Ishikawa (cell line): ENCODE results near the gene TMEM54.
A peak's percentile ranks its signal among the peaks of the same experiment; 100 is the strongest.

Source experiments
- CEBPB ChIP-seq: IDR thresholded peaks from 2 replicates; pipeline ENCODE4 v1.6.1; 2012
- CREB1 ChIP-seq: IDR thresholded peaks from 2 replicates; pipeline ENCODE4 v1.6.1; 2012; ENCODE audit warnings: low read depth
- EGR1 ChIP-seq: IDR thresholded peaks from 2 replicates; pipeline ENCODE4 v1.6.1; 2012
- EP300 ChIP-seq: IDR thresholded peaks from 2 replicates; pipeline ENCODE4 v1.6.1; 2012; ENCODE audit warnings: borderline replicate concordance
- FOXM1 ChIP-seq: IDR thresholded peaks from 2 replicates; pipeline ENCODE4 v1.6.1; 2012; ENCODE audit warnings: low read depth, borderline replicate concordance
- NFIC ChIP-seq: IDR thresholded peaks from 2 replicates; pipeline ENCODE4 v1.6.1; 2012
- RAD21 ChIP-seq: IDR thresholded peaks from 2 replicates; pipeline ENCODE4 v1.6.1; 2012; ENCODE audit warnings: low read depth
- TAF1 ChIP-seq: IDR thresholded peaks from 2 replicates; pipeline ENCODE4 v1.6.1; 2012; ENCODE audit warnings: low read depth, mild to moderate bottlenecking
- TCF12 ChIP-seq: IDR thresholded peaks from 2 replicates; pipeline ENCODE4 v1.6.1; 2012; ENCODE audit warnings: low read depth
- TEAD4 ChIP-seq: IDR thresholded peaks from 2 replicates; pipeline ENCODE4 v1.6.1; 2012
- YY1 ChIP-seq: IDR thresholded peaks from 2 replicates; pipeline ENCODE4 v1.6.1; 2012; ENCODE audit warnings: low read depth
- ZBTB7A ChIP-seq: IDR thresholded peaks from 2 replicates; pipeline ENCODE4 v1.6.1; 2012; ENCODE audit warnings: low read depth
- TF ChIP-seq, protein P1 (sequence below): IDR thresholded peaks from 2 replicates; pipeline ENCODE4 v1.6.1; 2012
- TF ChIP-seq, protein P2 (sequence below): IDR thresholded peaks from 2 replicates; pipeline ENCODE4 v1.6.1; 2012; ENCODE audit warnings: low read depth, mild to moderate bottlenecking
- TF ChIP-seq, protein P3 (sequence below): IDR thresholded peaks from 2 replicates; pipeline ENCODE4 v1.6.1; 2012

The TMEM54 gene

GRCh38 chr1:32888677-32889420, 12.3 kb downstream of the TMEM54 start:
- no peak for TF ChIP-seq ZBTB7A

DNA sequence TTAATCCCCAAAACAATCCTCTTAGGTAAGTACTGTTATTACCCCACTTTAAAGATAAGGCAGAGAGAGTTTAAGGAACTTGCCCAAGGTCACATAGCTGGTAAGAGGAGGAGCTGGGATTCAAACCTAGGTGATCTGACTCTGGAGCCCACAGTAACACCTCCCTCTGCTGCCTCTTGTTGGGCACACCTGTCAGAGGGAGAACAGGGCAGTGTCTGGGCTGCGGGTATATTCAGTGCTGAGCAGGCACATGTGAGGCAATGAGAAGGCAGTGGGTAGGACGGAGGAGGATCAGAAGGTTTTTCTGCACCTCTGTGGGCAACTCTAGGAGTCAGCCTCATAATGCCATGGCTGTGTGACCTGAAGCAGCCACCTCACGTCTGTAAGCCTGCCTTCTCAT, 13.1 kb downstream of the TMEM54 start:
- no peak for TF ChIP-seq CREB1
- TF ChIP-seq ZBTB7A, result no peak
- TF ChIP-seq TCF12, result no peak
- TF ChIP-seq FOXM1, result no peak
- TF ChIP-seq TEAD4, result no peak

GRCh38 chr1:32887623-32888022, 13.6 kb downstream of the TMEM54 start:
- TF ChIP-seq TEAD4 (no peak), RAD21 (no peak), FOXM1 (no peak), NFIC (no peak), CEBPB (no peak), TCF12 (no peak), EGR1 (no peak), CREB1 (no peak), ZBTB7A (no peak), TAF1 (no peak)
- TF ChIP-seq, protein P1, sequence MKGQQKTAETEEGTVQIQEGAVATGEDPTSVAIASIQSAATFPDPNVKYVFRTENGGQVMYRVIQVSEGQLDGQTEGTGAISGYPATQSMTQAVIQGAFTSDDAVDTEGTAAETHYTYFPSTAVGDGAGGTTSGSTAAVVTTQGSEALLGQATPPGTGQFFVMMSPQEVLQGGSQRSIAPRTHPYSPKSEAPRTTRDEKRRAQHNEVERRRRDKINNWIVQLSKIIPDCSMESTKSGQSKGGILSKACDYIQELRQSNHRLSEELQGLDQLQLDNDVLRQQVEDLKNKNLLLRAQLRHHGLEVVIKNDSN, result no peak
- TF ChIP-seq, protein P2, sequence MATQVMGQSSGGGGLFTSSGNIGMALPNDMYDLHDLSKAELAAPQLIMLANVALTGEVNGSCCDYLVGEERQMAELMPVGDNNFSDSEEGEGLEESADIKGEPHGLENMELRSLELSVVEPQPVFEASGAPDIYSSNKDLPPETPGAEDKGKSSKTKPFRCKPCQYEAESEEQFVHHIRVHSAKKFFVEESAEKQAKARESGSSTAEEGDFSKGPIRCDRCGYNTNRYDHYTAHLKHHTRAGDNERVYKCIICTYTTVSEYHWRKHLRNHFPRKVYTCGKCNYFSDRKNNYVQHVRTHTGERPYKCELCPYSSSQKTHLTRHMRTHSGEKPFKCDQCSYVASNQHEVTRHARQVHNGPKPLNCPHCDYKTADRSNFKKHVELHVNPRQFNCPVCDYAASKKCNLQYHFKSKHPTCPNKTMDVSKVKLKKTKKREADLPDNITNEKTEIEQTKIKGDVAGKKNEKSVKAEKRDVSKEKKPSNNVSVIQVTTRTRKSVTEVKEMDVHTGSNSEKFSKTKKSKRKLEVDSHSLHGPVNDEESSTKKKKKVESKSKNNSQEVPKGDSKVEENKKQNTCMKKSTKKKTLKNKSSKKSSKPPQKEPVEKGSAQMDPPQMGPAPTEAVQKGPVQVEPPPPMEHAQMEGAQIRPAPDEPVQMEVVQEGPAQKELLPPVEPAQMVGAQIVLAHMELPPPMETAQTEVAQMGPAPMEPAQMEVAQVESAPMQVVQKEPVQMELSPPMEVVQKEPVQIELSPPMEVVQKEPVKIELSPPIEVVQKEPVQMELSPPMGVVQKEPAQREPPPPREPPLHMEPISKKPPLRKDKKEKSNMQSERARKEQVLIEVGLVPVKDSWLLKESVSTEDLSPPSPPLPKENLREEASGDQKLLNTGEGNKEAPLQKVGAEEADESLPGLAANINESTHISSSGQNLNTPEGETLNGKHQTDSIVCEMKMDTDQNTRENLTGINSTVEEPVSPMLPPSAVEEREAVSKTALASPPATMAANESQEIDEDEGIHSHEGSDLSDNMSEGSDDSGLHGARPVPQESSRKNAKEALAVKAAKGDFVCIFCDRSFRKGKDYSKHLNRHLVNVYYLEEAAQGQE, result no peak
- TF ChIP-seq, protein P3, sequence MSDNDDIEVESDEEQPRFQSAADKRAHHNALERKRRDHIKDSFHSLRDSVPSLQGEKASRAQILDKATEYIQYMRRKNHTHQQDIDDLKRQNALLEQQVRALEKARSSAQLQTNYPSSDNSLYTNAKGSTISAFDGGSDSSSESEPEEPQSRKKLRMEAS, result no peak

DNA sequence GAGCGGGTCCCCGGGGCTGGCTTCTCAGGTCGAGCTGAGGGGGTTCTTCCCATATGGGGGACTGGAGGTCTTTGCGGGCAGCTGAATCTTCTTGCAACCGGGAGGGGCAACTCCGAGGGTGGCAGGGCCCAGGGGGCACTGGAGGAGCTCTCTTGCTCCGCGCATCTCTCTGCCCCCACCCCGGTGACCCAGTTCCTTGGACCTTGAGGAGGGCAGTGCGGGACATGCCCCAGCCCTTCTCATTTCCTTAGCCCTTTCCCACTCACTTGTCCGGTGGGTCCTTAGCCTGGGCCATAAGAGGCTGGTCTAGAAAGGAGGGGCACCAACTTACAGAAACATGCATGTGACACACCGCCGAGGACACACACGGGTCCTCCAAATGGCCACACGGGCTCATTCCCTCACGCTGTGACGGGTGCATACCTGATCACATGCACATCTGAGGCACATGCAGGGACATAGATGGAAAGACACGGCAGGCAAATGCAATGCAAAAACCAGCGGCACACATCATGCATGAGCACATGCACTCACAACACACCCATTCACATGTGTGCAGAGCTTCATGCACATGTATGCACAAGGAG, 14.3 kb downstream of the TMEM54 start:
- TF ChIP-seq CREB1 (no peak), EGR1 (no peak), FOXM1 (no peak)

- TF ChIP-seq NFIC, result no peak
- TF ChIP-seq ZBTB7A, result peak; percentile 96
- 0 out of 2 replicates have a peak, but pooled peaks have one; percentile 29 for TF ChIP-seq YY1
- 0 out of 2 replicates have a peak, but pooled peaks have one; percentile 6 for TF ChIP-seq EGR1
- TF ChIP-seq, protein P3, result peak; percentile 86
- no peak for TF ChIP-seq EP300
- peak; percentile 60 for TF ChIP-seq RAD21
- TF ChIP-seq FOXM1, result no peak
- no peak for TF ChIP-seq CREB1
- TF ChIP-seq TCF12, result no peak
- TF ChIP-seq, protein P2, result peak; percentile 99
- TF ChIP-seq TEAD4, result peak; percentile 36; the same call in 1 of the 2 replicates
- TF ChIP-seq, protein P1, result no peak
- no peak; the same call in 1 of the 2 replicates for TF ChIP-seq TAF1
- TF ChIP-seq CEBPB, result no peak
These were observed 15.0 kb downstream of the TMEM54 start, which contains the start of gene HPCA for GRCh38 chr1:32886004-32886827. HPCA (plus strand) TSS chr1:32886491; CDS start chr1:32888899, 2,408 bp downstream.

GRCh38 chr1:32885676-32886003, 15.5 kb downstream of the TMEM54 start:
- TF ChIP-seq, protein P3, result no peak
- no peak for TF ChIP-seq TEAD4
- no peak for TF ChIP-seq TAF1
- no peak for TF ChIP-seq NFIC
- TF ChIP-seq RAD21, result no peak
- no peak for TF ChIP-seq CREB1
- TF ChIP-seq FOXM1, result no peak
- TF ChIP-seq, protein P1, result no peak
- no peak for TF ChIP-seq TCF12
- no peak for TF ChIP-seq EGR1
- no peak for TF ChIP-seq YY1
- TF ChIP-seq, protein P2, result no peak
- no peak for TF ChIP-seq CEBPB
- no peak for TF ChIP-seq EP300
- no peak for TF ChIP-seq ZBTB7A
